ENCODE results near the gene NAA16.

DNA sequence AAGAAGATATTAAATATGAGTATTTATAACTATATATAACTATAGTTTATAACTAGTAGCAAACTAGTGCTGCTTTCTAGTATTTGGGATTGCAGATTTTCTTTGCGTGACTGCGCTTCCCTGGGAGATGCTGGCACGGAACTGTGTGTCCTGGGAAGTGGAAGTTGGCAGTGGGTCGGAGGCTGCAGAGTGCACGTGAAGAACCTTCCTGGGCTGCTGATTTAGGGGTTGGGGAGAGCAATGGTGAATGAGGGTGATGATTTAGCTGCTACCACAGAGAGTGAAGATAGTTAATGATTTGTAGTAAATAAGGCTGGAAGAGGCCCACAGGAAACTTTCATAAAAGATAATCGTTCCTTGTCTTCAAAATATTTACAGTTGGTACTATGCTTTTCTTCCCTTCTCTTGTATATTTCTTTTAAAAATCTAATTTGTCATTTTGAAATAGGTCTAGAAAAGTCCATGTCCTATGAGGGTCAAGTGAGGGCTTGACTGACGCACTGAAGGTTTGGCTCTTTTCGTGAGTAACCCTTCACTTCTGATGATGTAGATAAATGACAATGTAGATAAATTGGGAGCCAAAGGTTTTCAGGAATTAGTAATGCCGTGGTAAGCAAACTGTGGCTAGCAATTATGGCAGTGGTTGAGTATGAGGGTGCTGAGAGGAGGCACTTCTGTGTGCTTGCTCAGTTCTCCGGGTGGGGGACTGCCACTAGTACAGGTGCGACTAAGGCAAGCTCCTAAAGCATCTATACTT is 3.0 kb upstream of the NAA16 start:
- TF ChIP-seq, protein P1, sequence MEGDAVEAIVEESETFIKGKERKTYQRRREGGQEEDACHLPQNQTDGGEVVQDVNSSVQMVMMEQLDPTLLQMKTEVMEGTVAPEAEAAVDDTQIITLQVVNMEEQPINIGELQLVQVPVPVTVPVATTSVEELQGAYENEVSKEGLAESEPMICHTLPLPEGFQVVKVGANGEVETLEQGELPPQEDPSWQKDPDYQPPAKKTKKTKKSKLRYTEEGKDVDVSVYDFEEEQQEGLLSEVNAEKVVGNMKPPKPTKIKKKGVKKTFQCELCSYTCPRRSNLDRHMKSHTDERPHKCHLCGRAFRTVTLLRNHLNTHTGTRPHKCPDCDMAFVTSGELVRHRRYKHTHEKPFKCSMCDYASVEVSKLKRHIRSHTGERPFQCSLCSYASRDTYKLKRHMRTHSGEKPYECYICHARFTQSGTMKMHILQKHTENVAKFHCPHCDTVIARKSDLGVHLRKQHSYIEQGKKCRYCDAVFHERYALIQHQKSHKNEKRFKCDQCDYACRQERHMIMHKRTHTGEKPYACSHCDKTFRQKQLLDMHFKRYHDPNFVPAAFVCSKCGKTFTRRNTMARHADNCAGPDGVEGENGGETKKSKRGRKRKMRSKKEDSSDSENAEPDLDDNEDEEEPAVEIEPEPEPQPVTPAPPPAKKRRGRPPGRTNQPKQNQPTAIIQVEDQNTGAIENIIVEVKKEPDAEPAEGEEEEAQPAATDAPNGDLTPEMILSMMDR (IDR thresholded peaks at IDR 0.05) = no peak
- no peak for TF ChIP-seq POLR2A (IDR thresholded peaks at IDR 0.05)

Measured in uterus (tissue), 2 donors.